ENCODE results near the gene HES4. TPM values are rescaled to one million over a fixed set of nuclear protein-coding genes. Genes with fewer than 3 reads are reported as not detected.

HES4 gene
- total and polyA plus RNA-seq, 8 donors = 4.0 to 212 (median 29.3) TPM; not detected in 1

DNA sequence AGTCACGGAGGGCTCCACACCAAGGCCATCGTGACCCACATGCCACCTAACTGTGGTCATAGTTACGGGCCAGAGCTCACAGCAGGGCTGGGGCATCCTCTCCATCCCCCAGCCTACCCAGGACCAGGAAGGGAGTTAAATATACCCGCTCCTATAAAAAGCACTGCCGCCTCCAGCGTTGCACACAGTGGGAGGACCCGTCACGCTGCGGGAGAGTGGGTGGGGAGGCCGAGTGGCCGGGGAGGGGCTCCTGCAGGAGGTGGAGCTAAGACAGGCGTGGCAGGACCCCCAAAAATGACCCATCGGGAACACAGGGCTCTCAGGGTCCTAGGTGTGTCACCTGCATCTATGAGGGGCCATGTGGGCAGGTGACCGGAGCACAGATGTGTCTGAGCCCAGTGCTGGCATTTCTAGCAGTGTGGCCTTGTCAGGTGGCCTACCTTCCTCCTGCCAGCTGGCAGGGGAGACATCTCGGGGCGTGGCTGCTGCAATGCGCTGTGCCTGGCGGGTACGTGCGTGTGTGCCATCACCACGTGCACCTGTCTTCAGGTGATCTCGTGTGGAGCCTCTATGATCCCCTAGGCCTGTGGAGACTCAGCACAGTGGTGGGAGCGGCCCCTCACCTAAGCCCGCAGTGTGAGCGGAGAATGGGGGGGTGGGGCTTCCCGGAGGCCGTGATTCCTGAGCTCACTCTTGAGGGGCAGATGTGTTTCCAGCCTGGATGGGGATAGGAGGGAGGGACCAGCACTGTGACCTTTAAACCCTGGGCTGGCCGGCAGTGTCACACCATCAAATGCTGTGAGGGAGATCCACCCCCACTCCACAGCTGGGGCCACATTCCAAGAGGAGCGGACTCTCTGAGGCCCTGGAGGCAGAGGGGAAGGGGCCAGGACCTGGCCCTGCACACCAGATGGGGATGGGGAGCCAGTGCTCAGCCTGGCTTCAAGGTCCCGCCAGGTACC is 37.8 kb upstream of the HES4 start:
- H3K36me3 ChIP-seq = peaks cover 0 to 29% (median 4%) of the 10 kb centered on the region in 4 donors
- 68 to 75% (median 73%) methylated on average over 25 to 30 of the region's 30 CpGs for WGBS, 5 donors
- H3K4me1 ChIP-seq = peaks cover 33 to 41% (median 38%) of the 10 kb centered on the region in 4 donors
- DNase-seq = peak in 1 of 2 donors; percentile 56
- H3K27me3 ChIP-seq = peaks cover 0 to 80% (median 29%) of the 10 kb centered on the region in 3 donors
- TF ChIP-seq EP300 (IDR thresholded peaks at IDR 0.05) = no peak
- TF ChIP-seq POLR2AphosphoS5 (IDR thresholded peaks at IDR 0.05) = no peak
- TF ChIP-seq, protein P1, sequence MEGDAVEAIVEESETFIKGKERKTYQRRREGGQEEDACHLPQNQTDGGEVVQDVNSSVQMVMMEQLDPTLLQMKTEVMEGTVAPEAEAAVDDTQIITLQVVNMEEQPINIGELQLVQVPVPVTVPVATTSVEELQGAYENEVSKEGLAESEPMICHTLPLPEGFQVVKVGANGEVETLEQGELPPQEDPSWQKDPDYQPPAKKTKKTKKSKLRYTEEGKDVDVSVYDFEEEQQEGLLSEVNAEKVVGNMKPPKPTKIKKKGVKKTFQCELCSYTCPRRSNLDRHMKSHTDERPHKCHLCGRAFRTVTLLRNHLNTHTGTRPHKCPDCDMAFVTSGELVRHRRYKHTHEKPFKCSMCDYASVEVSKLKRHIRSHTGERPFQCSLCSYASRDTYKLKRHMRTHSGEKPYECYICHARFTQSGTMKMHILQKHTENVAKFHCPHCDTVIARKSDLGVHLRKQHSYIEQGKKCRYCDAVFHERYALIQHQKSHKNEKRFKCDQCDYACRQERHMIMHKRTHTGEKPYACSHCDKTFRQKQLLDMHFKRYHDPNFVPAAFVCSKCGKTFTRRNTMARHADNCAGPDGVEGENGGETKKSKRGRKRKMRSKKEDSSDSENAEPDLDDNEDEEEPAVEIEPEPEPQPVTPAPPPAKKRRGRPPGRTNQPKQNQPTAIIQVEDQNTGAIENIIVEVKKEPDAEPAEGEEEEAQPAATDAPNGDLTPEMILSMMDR (IDR thresholded peaks at IDR 0.05) = no peak
- no peak for TF ChIP-seq POLR2A (IDR thresholded peaks at IDR 0.05)
- H3K27ac ChIP-seq = no peak overlapping the region
- no peaks in the 10 kb centered on the region for H3K9me3 ChIP-seq
- intact Hi-C loops (cut with DNase I; ENCODE audit: low total_unique reads) = no loop called here
- H3K4me3 ChIP-seq = no peak overlapping the region

DNA sequence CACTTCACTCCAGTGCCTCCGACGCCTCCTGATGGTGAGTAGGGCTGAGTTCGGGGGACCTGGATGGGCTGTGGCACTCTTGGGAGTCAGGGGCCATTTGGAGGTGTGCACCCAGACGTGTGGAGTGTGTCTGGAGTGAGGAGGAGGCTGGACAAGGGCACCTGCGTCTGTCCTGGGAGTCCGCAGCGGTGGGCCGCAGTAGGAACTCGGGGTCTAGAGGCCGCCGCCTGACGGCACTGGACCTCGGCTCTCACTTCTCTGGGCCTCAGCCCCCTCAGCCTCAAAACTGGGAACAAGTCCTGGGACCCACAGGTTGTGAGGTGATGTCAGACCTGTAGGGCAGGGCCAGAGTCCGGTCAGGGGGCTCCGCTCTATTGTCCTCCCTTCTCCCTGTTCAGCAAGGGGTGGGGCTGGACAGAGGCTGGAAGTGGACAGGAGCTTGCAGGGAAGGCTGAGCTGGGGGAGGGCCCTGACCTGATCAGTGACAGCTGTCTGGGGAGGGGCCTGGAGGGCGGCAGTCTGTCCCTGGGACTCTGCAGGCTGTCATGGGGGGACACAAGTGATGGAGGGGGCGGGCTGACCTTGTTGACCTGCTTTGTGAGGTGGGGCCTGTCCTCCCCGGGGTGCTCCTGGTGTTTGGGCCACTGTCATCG is 35.5 kb upstream of the HES4 start:
- WGBS, 5 donors = 87 to 95% (median 93%) methylated on average over 13 to 19 of the region's 19 CpGs
- TF ChIP-seq, protein P1 (IDR thresholded peaks at IDR 0.05) = no peak
- TF ChIP-seq POLR2A (IDR thresholded peaks at IDR 0.05) (no peak), POLR2AphosphoS5 (IDR thresholded peaks at IDR 0.05) (no peak), EP300 (IDR thresholded peaks at IDR 0.05) (no peak)
- Histone ChIP-seq H3K27ac (no peak overlapping the region), H3K36me3 (peaks cover 0 to 23% (median 2%) of the 10 kb centered on the region in 4 donors), H3K27me3 (peaks cover 0 to 91% (median 32%) of the 10 kb centered on the region in 3 donors), H3K4me1 (peaks cover 35 to 47% (median 46%) of the 10 kb centered on the region in 4 donors), H3K4me3 (no peak overlapping the region), H3K9me3 (no peaks in the 10 kb centered on the region)
- intact Hi-C loops (cut with DNase I; ENCODE audit: low total_unique reads) = no loop called here
- no peak for DNase-seq

DNA sequence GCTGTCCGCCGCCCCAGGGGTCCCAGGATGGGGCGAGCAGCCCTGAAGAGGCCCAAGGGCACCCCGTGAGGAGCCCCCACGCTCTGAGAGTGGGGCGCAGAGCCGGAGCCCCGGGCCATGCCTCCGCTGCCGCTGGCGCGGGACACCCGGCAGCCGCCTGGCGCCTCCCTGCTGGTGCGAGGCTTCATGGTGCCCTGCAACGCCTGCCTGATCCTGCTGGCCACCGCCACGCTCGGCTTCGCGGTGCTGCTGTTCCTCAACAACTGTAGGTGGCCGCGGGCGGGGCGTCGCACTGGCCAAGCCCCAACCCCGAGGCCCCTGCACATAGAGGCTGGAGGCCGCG is 34.5 kb upstream of the HES4 start:
- no peak for DNase-seq
- H3K4me1 ChIP-seq = peaks cover 25 to 37% (median 36%) of the 10 kb centered on the region in 4 donors
- H3K27me3 ChIP-seq = peaks cover 0 to 81% (median 27%) of the 10 kb centered on the region in 3 donors
- WGBS, 5 donors = 67 to 90% (median 77%) methylated on average over 22 to 30 of the region's 30 CpGs
- H3K4me3 ChIP-seq = peak overlapping the region in 1 of 4 donors; percentile 52
- H3K27ac ChIP-seq = no peak overlapping the region
- TF ChIP-seq POLR2AphosphoS5 (IDR thresholded peaks at IDR 0.05) (no peak), POLR2A (IDR thresholded peaks at IDR 0.05) (no peak), EP300 (IDR thresholded peaks at IDR 0.05) (no peak)
- TF ChIP-seq, protein P1 (IDR thresholded peaks at IDR 0.05) = no peak
- peaks cover 0 to 23% (median 2%) of the 10 kb centered on the region in 4 donors for H3K36me3 ChIP-seq
- intact Hi-C loops (cut with DNase I; ENCODE audit: low total_unique reads) = no loop called here
- H3K9me3 ChIP-seq = no peaks in the 10 kb centered on the region

DNA sequence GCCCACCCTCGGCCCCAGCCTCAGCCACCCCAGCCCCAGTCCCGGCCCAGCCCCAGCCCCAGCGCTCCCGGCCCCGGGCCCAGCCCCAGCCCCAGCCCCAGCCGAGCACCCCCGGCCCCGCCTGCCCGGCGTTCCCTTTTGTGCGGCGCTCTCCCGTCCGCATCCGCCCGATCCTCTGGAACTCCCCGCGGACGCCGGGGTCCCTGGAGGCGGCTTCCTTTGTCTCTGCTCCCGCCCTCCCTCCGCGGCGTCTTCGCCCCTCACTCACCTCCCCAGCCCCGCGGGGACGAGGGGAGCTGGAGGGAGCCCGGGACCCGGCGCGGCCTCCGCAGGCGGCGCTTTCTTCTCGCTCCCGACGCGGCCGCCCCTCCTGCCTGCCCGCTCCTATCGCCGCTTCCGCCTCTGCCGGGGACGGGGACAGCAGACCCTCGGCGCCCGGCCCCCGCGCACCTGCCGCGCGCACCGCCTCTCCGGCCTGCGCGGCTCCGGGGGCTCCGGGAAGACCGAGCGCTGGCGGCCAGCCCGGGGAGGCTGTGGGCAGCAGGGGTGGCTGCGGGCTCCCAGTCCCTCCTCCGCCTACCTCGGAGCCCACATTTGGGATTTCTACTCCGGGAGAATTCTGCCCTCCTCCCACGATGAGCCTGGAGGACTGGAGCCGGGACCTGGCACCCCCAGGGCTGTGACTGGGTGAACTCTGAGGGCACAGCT is 34.0 kb upstream of the HES4 start:
- intact Hi-C loops (cut with DNase I; ENCODE audit: low total_unique reads) = no loop called here
- DNase-seq = peak in 1 of 2 donors; percentile 54
- peaks cover 0 to 23% (median 2%) of the 10 kb centered on the region in 4 donors for H3K36me3 ChIP-seq
- H3K27me3 ChIP-seq = peaks cover 0 to 75% (median 27%) of the 10 kb centered on the region in 3 donors
- peak overlapping the region; percentile 49 to 53 (median 52) for H3K4me3 ChIP-seq
- 8 to 17% (median 12%) methylated on average over 57 to 71 of the region's 71 CpGs for WGBS, 5 donors
- TF ChIP-seq EP300 (IDR thresholded peaks at IDR 0.05) = no peak
- TF ChIP-seq, protein P1 (IDR thresholded peaks at IDR 0.05) = no peak
- no peak overlapping the region for H3K27ac ChIP-seq
- peaks cover 23 to 32% (median 31%) of the 10 kb centered on the region in 4 donors for H3K4me1 ChIP-seq
- H3K9me3 ChIP-seq = no peaks in the 10 kb centered on the region

Measured in stomach (tissue), 9 donors.